Endothelial cell of umbilical vein (primary cell): ENCODE data around the gene TM4SF4. TPM values are rescaled to one million over a fixed set of nuclear protein-coding genes. Genes with fewer than 3 reads are reported as not detected.

ENCODE experiments used
- BruUV-seq: library from RNA; stranded (reverse); fragments of 400-500 nt; replicated peaks from 2 replicates; lab custom pipeline; 2021; lab: Mats Ljungman, UMichigan
- CTCF ChIA-PET: fragments of 300-600, 350-600 bp; sonication (Branson Sonifier 250); formaldehyde crosslinking; loops from one replicate; lab custom pipeline; 2021; ENCODE audit warnings: antibody characterized with exemption, inconsistent platforms; lab: Charles Lee
- POLR2A ChIA-PET: fragments of 300-600, 350-600 bp; sonication (Branson Sonifier 250); formaldehyde crosslinking; loops from one replicate; lab custom pipeline; 2021; ENCODE audit warnings: antibody characterized with exemption, inconsistent platforms; lab: Charles Lee
- DNase-seq: peaks from one replicate; pipeline ENCODE4 v3.0.0-alpha.2; 2011; ENCODE audit warnings: low read depth, low spot score
- FAIRE-seq: peaks from 2 replicates; lab custom pipeline; 2011; peaks lifted over from hg19 to GRCh38; lab: Jason Lieb, UNC
- H2AFZ ChIP-seq: 2 replicates; pipeline ENCODE4 v1.6.0; 2012; ENCODE audit warnings: low read depth, low read length, control low read depth, inconsistent platforms
- H3K27ac ChIP-seq: 2 replicates; pipeline ENCODE4 v1.5.1; 2011; ENCODE audit warnings: low read depth, mild to moderate bottlenecking, control low read depth, low read length, moderate library complexity; ENCODE audit not compliant: insufficient read depth
- H3K27me3 ChIP-seq, 2 experiments: 2 replicates each; pipeline versions ENCODE4 v1.6.0 to v1.6.1; 2011; ENCODE audit warnings: low read length in 2 of 2, mixed read lengths in 1 of 2; ENCODE audit not compliant: control insufficient read depth in 2 of 2, insufficient read depth in 2 of 2
- H3K36me3 ChIP-seq, 2 experiments: 2 replicates in 1 of 2; 3 replicates in 1 of 2; pipeline ENCODE4 v1.5.1; 2011; ENCODE audit warnings: low read length in 2 of 2, mild to moderate bottlenecking in 1 of 2, moderate library complexity in 1 of 2; ENCODE audit not compliant: control insufficient read depth in 2 of 2, insufficient read depth in 2 of 2; ENCODE audit errors: extremely low read depth in 1 of 2
- H3K4me1 ChIP-seq: 3 replicates; pipeline ENCODE4 v1.5.1; 2011; ENCODE audit warnings: mild to moderate bottlenecking, low read length; ENCODE audit not compliant: control insufficient read depth, insufficient read depth; ENCODE audit errors: extremely low read depth
- H3K4me2 ChIP-seq: 2 replicates; pipeline ENCODE4 v1.6.1; 2011; ENCODE audit warnings: low read length, control low read depth, mixed read lengths; ENCODE audit not compliant: insufficient read depth
- H3K4me3 ChIP-seq, 3 experiments: fragments of 200-600 bp in 1 of 3; sonication (generic), shearing (Covaris generic) in 1 of 3; replicated peaks in 1 of 3; 2 replicates each; pipeline ENCODE4 v1.5.1; 2011 to 2016; ENCODE audit warnings: control low read depth in 3 of 3, low read length in 3 of 3, mild to moderate bottlenecking in 2 of 3, inconsistent platforms in 1 of 3, low read depth in 1 of 3, moderate library complexity in 1 of 3; ENCODE audit not compliant: insufficient read depth in 1 of 3
- H3K79me2 ChIP-seq: 2 replicates; pipeline ENCODE4 v1.6.0; 2012; ENCODE audit warnings: low read length, inconsistent platforms; ENCODE audit not compliant: control insufficient read depth, insufficient read depth
- H3K9ac ChIP-seq: replicated peaks from 2 replicates; pipeline ENCODE3; 2011; ENCODE audit warnings: low read length, control low read depth; ENCODE audit not compliant: insufficient read depth; ENCODE audit errors: extremely low read depth
- H3K9me1 ChIP-seq: replicated peaks from 3 replicates; pipeline ENCODE4 v1.6.0; 2011; ENCODE audit warnings: mild to moderate bottlenecking, low read length; ENCODE audit not compliant: control insufficient read depth, insufficient read depth; ENCODE audit errors: extremely low read depth
- H3K9me3 ChIP-seq: replicated peaks from 2 replicates; pipeline ENCODE4 v1.5.1; 2012; ENCODE audit warnings: low read length, inconsistent platforms; ENCODE audit not compliant: control insufficient read depth, insufficient read depth
- H4K20me1 ChIP-seq: replicated peaks from 2 replicates; pipeline ENCODE3; 2011; ENCODE audit warnings: mild to moderate bottlenecking, low read length; ENCODE audit not compliant: control insufficient read depth, insufficient read depth; ENCODE audit errors: extremely low read depth
- EZH2 ChIP-seq: IDR thresholded peaks from 2 replicates; pipeline ENCODE4 v1.6.1; 2012; ENCODE audit warnings: borderline replicate concordance, low read depth, mild to moderate bottlenecking, moderate library complexity, low read length, inconsistent platforms; ENCODE audit not compliant: severe bottlenecking
- FOS ChIP-seq: IDR thresholded peaks from 2 replicates; pipeline ENCODE4 v1.6.1; 2011; ENCODE audit warnings: mild to moderate bottlenecking, low read length, moderate library complexity, borderline replicate concordance; ENCODE audit not compliant: insufficient read depth
- GATA2 ChIP-seq: IDR thresholded peaks from 2 replicates; pipeline ENCODE4 v1.7.0; 2011; ENCODE audit warnings: low read depth, mild to moderate bottlenecking, moderate library complexity, mixed read lengths, low read length; ENCODE audit not compliant: insufficient read length, insufficient read depth
- JUN ChIP-seq: IDR thresholded peaks from 2 replicates; pipeline ENCODE4 v1.6.1; 2011; ENCODE audit warnings: borderline replicate concordance, low read depth; ENCODE audit not compliant: insufficient read length, insufficient read depth
- MYC ChIP-seq: IDR thresholded peaks from one replicate; pipeline ENCODE4 v1.6.1; 2011; ENCODE audit warnings: mild to moderate bottlenecking, low read depth, low read length
- POLR2A ChIP-seq: IDR thresholded peaks from 2 replicates; pipeline ENCODE4 v1.6.1; 2012; ENCODE audit warnings: low read depth, mild to moderate bottlenecking, control low read depth, low read length
- POLR2AphosphoS5 ChIP-seq: IDR thresholded peaks from 2 replicates; pipeline ENCODE4 v1.6.1; 2012; ENCODE audit warnings: low read depth, mild to moderate bottlenecking, control low read depth, low read length, moderate library complexity; ENCODE audit not compliant: insufficient read depth
- dilution Hi-C: fragments of 300-500 bp; cut with MboI; formaldehyde crosslinking; loops from one replicate; pipeline ENCODE4 v1.15.0; 2019; ENCODE audit warnings: low sequenced_read_pairs; ENCODE audit not compliant: extremely low pct_ligation_motif_present
- intact Hi-C: fragments of 100-400 bp; cut with micrococcal nuclease; formaldehyde crosslinking; loops from one replicate; pipeline ENCODE4 v1.10.0; 2022
- polyA plus RNA-seq, 4 experiments: library from polyadenylated mRNA; depleted of rRNA in 3 of 4; stranded (reverse) in 3 of 4; unstranded in 1 of 4; fragments of >200 nt; gene quantifications; 2 replicates each; pipeline versions ENCODE4 v1.2.1 to v1.2.3, GENCODE V29; 2011 to 2012; ENCODE audit warnings: missing spikeins in 1 of 4
- total RNA-seq: library from RNA; stranded (reverse); gene quantifications from 2 replicates; pipeline ENCODE4 v1.2.3, GENCODE V29; 2021
- TF ChIP-seq, protein P1 (sequence below), 2 donors: IDR thresholded peaks; 1 replicate in 1 of 2; 2 replicates in 1 of 2; pipeline ENCODE4 v1.5.1; 2011; ENCODE audit warnings: low read length in 2 of 2, mild to moderate bottlenecking in 2 of 2, moderate library complexity in 2 of 2, control low read depth in 1 of 2, inconsistent platforms in 1 of 2, low read depth in 1 of 2; ENCODE audit not compliant: insufficient read depth in 1 of 2; ENCODE audit errors: extremely low read depth in 1 of 2
- TF ChIP-seq, protein P2 (sequence below): IDR thresholded peaks from 2 replicates; pipeline ENCODE4 v1.6.1; 2011; ENCODE audit not compliant: insufficient read depth, insufficient read length

Gene TM4SF4
- total and polyA plus RNA-seq, 2 donors (not counting 3 experiments of a cell fraction or from before 2014, with no cell fraction given): not detected

DNA sequence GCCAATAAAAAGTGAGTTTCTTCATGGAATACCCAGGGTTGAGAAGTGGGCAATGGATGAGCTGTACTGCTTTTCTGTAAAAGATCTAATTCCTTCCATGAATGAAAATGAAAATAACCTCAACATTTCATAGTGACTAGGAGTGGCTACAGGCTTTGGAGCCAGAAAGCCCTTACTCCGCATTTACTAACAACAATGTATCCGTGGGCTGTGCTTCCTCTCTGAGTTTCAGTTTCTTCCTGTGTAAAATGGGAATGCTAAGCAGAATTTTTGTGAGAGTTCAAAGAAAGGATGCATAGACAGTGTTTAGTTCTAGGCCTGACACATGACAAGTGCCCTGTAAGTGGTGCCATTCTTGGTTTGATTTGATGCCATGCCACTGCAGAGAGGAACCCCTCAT is 49.6 kb upstream of the TM4SF4 start:
- dilution Hi-C loops (no loop called here), intact Hi-C loops (no loop called here)
- BruUV-seq: no TSS peak

More for the DNA sequence above, 49.6 kb upstream of the TM4SF4 start:
- Histone ChIP-seq H3K36me3 (no peaks in the 10 kb centered on the region), H3K9me3 (no peaks in the 10 kb centered on the region), H3K27ac (no peak overlapping the region), H3K9ac (no peak overlapping the region), H3K27me3 (no peaks in the 10 kb centered on the region), H3K79me2 (no peaks in the 10 kb centered on the region), H3K9me1 (no peaks in the 10 kb centered on the region), H3K4me2 (peak overlapping the region; percentile 78), H2AFZ (peak overlapping the region; percentile 69), H3K4me3 (no peak overlapping the region), H3K4me1 (peaks cover 5% of the 10 kb centered on the region), H4K20me1 (no peaks in the 10 kb centered on the region)
- FAIRE-seq (peak; percentile 72), DNase-seq (peak; percentile 56)
- ChIA-PET CTCF (interaction anchor here (1.3 to 1.4 kb wide), 2 partner anchors 11 to 20 kb away, joined by 3 to 4 read pairs; no protein-coding TSS in a partner anchor), POLR2A (no interaction called here)
- TF ChIP-seq GATA2 (no peak), POLR2A (no peak), EZH2 (no peak), FOS (no peak), MYC (no peak), POLR2AphosphoS5 (no peak), JUN (no peak)
- TF ChIP-seq, protein P1, sequence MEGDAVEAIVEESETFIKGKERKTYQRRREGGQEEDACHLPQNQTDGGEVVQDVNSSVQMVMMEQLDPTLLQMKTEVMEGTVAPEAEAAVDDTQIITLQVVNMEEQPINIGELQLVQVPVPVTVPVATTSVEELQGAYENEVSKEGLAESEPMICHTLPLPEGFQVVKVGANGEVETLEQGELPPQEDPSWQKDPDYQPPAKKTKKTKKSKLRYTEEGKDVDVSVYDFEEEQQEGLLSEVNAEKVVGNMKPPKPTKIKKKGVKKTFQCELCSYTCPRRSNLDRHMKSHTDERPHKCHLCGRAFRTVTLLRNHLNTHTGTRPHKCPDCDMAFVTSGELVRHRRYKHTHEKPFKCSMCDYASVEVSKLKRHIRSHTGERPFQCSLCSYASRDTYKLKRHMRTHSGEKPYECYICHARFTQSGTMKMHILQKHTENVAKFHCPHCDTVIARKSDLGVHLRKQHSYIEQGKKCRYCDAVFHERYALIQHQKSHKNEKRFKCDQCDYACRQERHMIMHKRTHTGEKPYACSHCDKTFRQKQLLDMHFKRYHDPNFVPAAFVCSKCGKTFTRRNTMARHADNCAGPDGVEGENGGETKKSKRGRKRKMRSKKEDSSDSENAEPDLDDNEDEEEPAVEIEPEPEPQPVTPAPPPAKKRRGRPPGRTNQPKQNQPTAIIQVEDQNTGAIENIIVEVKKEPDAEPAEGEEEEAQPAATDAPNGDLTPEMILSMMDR (IDR thresholded peaks at IDR 0.05; ENCODE audit: extremely low read depth in 1 of 2, insufficient read depth in 1 of 2, low read depth in 1 of 2, low read length in 2 of 2): no peak
- TF ChIP-seq, protein P2, sequence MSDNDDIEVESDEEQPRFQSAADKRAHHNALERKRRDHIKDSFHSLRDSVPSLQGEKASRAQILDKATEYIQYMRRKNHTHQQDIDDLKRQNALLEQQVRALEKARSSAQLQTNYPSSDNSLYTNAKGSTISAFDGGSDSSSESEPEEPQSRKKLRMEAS: no peak
